GM12891 (cell line): ENCODE measurements around the gene SIGLEC9.

Source experiments
- POLR2A ChIP-seq: IDR thresholded peaks from 2 replicates; pipeline ENCODE4 v1.6.1; 2011; ENCODE audit warnings: low read depth, low read length, control low read depth
- POLR2AphosphoS5 ChIP-seq: IDR thresholded peaks from 2 replicates; pipeline ENCODE4 v1.6.1; 2011; ENCODE audit warnings: low read depth, low read length, control low read depth
- POU2F2 ChIP-seq: IDR thresholded peaks from 2 replicates; pipeline ENCODE4 v1.6.1; 2011; ENCODE audit warnings: low read depth, mild to moderate bottlenecking, control low read depth, low read length, moderate library complexity
- TAF1 ChIP-seq: IDR thresholded peaks from 2 replicates; pipeline ENCODE4 v1.6.1; 2011; ENCODE audit warnings: low read depth, low read length, control low read depth

GRCh38 chr19:51164215-51164614 is 39.5 kb downstream of the SIGLEC9 start:
- TF ChIP-seq POLR2AphosphoS5 (no peak), POLR2A (no peak), POU2F2 (no peak), TAF1 (no peak)
